ENCODE results near the gene CCNYL1. TPM values are rescaled to one million over a fixed set of nuclear protein-coding genes. Genes with fewer than 3 reads are reported as not detected.

The CCNYL1 gene
- total RNA-seq, 1 experiment from 2014 or later, result 21.8 TPM

- no peak for DNase-seq
Measured at GRCh38 chr2:207725873-207726578, 14.6 kb downstream of the CCNYL1 start.

GRCh38 chr2:207727261-207727660 is 15.8 kb downstream of the CCNYL1 start:
- no peaks in the 10 kb centered on the region for H3K27me3 ChIP-seq (ENCODE audit: insufficient read depth, low read depth)
- no peaks in the 10 kb centered on the region for H3K9me2 ChIP-seq (ENCODE audit: insufficient read depth)
- H3K36me3 ChIP-seq (ENCODE audit: low read depth), result no peaks in the 10 kb centered on the region; the same call in 1 of the 2 replicates
- ChIA-PET POLR2A (ENCODE audit: unreplicated experiment) (interaction anchor here (0.7 kb wide), 1 partner anchor 74 kb away, joined by 6 read pairs; no protein-coding TSS in a partner anchor), CTCF (no interaction called here)
- H3K79me2 ChIP-seq (ENCODE audit: low read depth), result peaks cover 42% of the 10 kb centered on the region
- BruUV-seq (replicated peaks), result no TSS peak
- peaks cover 20% of the 10 kb centered on the region for H3F3A ChIP-seq (ENCODE audit: insufficient read depth, low read depth)
- no peak overlapping the region for H2AFZ ChIP-seq
- intact Hi-C loops (cut with micrococcal nuclease; ENCODE audit: unreplicated experiment), result loop anchor here (10.0 kb wide), 1 partner anchor 742 kb away; no protein-coding TSS in a partner anchor
- H3K4me1 ChIP-seq (replicated peaks; ENCODE audit: insufficient read depth), result peaks cover 44% of the 10 kb centered on the region
- no peak for DNase-seq
- H3K4me2 ChIP-seq, result peak overlapping the region; percentile 14; the same call in 1 of the 2 replicates
- no peaks in the 10 kb centered on the region for H4K20me1 ChIP-seq (ENCODE audit: insufficient read depth)
- peak overlapping the region; percentile 12; the same call in 1 of the 2 replicates for H3K27ac ChIP-seq
- H3K4me3 ChIP-seq, result no peak overlapping the region
- TF ChIP-seq CTCF (conservative IDR thresholded peaks at IDR 0.05), result no peak
- no peak for TF ChIP-seq EZH2 (IDR thresholded peaks at IDR 0.05; ENCODE audit: low read depth)
- H3K9me3 ChIP-seq (ENCODE audit: insufficient read depth, low read depth), result no peaks in the 10 kb centered on the region

More at GRCh38 chr2:207725873-207726578, 14.6 kb downstream of the CCNYL1 start:
- no peaks in the 10 kb centered on the region for H3K9me2 ChIP-seq (ENCODE audit: insufficient read depth)
- no peaks in the 10 kb centered on the region for H3K27me3 ChIP-seq (ENCODE audit: insufficient read depth, low read depth)
- peaks cover 55% of the 10 kb centered on the region for H3K4me1 ChIP-seq (replicated peaks; ENCODE audit: insufficient read depth)
- ChIA-PET CTCF (interaction anchor here (0.7 kb wide), 1 partner anchor 96 kb away, joined by 3 read pairs; no protein-coding TSS in a partner anchor), POLR2A (ENCODE audit: unreplicated experiment) (no interaction called here)
- no peak overlapping the region for H2AFZ ChIP-seq
- peak overlapping the region; percentile 39; the same call in 1 of the 2 replicates for H3K27ac ChIP-seq
- 0 out of 2 replicates have a peak overlapping the region, but pooled peaks have one; percentile 0 for H3K4me2 ChIP-seq
- intact Hi-C loops (cut with micrococcal nuclease; ENCODE audit: unreplicated experiment), result loop anchor here (10.0 kb wide), 1 partner anchor 741 kb away; no protein-coding TSS in a partner anchor
- no peak overlapping the region for H3K4me3 ChIP-seq
- peaks cover 30% of the 10 kb centered on the region for H3F3A ChIP-seq (ENCODE audit: insufficient read depth, low read depth)
- no TSS peak for BruUV-seq (replicated peaks)
- TF ChIP-seq CTCF (conservative IDR thresholded peaks at IDR 0.05), result no peak
- TF ChIP-seq EZH2 (IDR thresholded peaks at IDR 0.05; ENCODE audit: low read depth), result no peak
- no peaks in the 10 kb centered on the region; the same call in none of the 2 replicates for H3K36me3 ChIP-seq (ENCODE audit: low read depth)
- no peaks in the 10 kb centered on the region for H3K9me3 ChIP-seq (ENCODE audit: insufficient read depth, low read depth)
- H3K79me2 ChIP-seq (ENCODE audit: low read depth), result peaks cover 55% of the 10 kb centered on the region
- no peaks in the 10 kb centered on the region for H4K20me1 ChIP-seq (ENCODE audit: insufficient read depth)

GRCh38 chr2:207729465-207729998 is 18.1 kb downstream of the CCNYL1 start:
- no peak overlapping the region for H3K4me3 ChIP-seq
- CTCF ChIA-PET, result no interaction called here
- no TSS peak for BruUV-seq (replicated peaks)
- intact Hi-C loops (cut with micrococcal nuclease; ENCODE audit: unreplicated experiment), result loop anchor here (10.0 kb wide), 1 partner anchor 745 kb away; no protein-coding TSS in a partner anchor
- no peak for TF ChIP-seq CTCF (conservative IDR thresholded peaks at IDR 0.05)
- no peak for TF ChIP-seq EZH2 (IDR thresholded peaks at IDR 0.05; ENCODE audit: low read depth)
- H4K20me1 ChIP-seq (ENCODE audit: insufficient read depth), result no peaks in the 10 kb centered on the region
- no peaks in the 10 kb centered on the region for H3K9me2 ChIP-seq (ENCODE audit: insufficient read depth)
- DNase-seq, result no peak
- peaks cover 12% of the 10 kb centered on the region for H3F3A ChIP-seq (ENCODE audit: insufficient read depth, low read depth)
- H3K27me3 ChIP-seq (ENCODE audit: insufficient read depth, low read depth), result no peaks in the 10 kb centered on the region
- H3K79me2 ChIP-seq (ENCODE audit: low read depth), result peaks cover 21% of the 10 kb centered on the region
- no peaks in the 10 kb centered on the region; the same call in 1 of the 2 replicates for H3K36me3 ChIP-seq (ENCODE audit: low read depth)
- H3K4me1 ChIP-seq (replicated peaks; ENCODE audit: insufficient read depth), result peaks cover 21% of the 10 kb centered on the region
- no peak overlapping the region for H3K4me2 ChIP-seq
- POLR2A ChIA-PET (ENCODE audit: unreplicated experiment), result no interaction called here
- H2AFZ ChIP-seq, result no peak overlapping the region
- no peak overlapping the region for H3K27ac ChIP-seq
- H3K9me3 ChIP-seq (ENCODE audit: insufficient read depth, low read depth), result no peaks in the 10 kb centered on the region

All from PC-9 (cell line).